ENCODE data around the gene TMPRSS13.
"Not testable (repeated sequence)": the region's sequence is repeated elsewhere in the genome, so short reads cannot be mapped to it uniquely, and the experiment has no call there.

Gene TMPRSS13

GRCh38 chr11:117869604-117870003 is 59.6 kb downstream of the TMPRSS13 start:
- DNase-seq, result no peak

GRCh38 chr11:117868815-117869561 is 60.2 kb downstream of the TMPRSS13 start:
- DNase-seq, result no peak

GRCh38 chr11:117868088-117868487 is 61.1 kb downstream of the TMPRSS13 start:
- DNase-seq, result no peak

- DNase-seq, result no peak
Measured at GRCh38 chr11:117866526-117866925, 62.7 kb downstream of the TMPRSS13 start.

- DNase-seq, result not testable (repeated sequence)
Measured at GRCh38 chr11:117865546-117865945, 63.7 kb downstream of the TMPRSS13 start.

GRCh38 chr11:117863383-117863782 is 65.8 kb downstream of the TMPRSS13 start:
- no peak for DNase-seq

- DNase-seq, result no peak
Measured at GRCh38 chr11:117862753-117863152, 66.4 kb downstream of the TMPRSS13 start.

- no peak for DNase-seq
Measured at GRCh38 chr11:117862019-117862725, 67.0 kb downstream of the TMPRSS13 start.

- no peak for DNase-seq
Measured at GRCh38 chr11:117861151-117862018, 67.8 kb downstream of the TMPRSS13 start.

GRCh38 chr11:117860139-117860538 is 69.1 kb downstream of the TMPRSS13 start:
- no peak for DNase-seq

GRCh38 chr11:117859488-117860112 is 69.6 kb downstream of the TMPRSS13 start:
- no peak for DNase-seq

- DNase-seq, result no peak
Measured at GRCh38 chr11:117859061-117859460, 70.1 kb downstream of the TMPRSS13 start.

- DNase-seq, result no peak
Measured at GRCh38 chr11:117857734-117858414, 71.3 kb downstream of the TMPRSS13 start.

- no peak for DNase-seq
Measured at GRCh38 chr11:117855912-117856651, 73.1 kb downstream of the TMPRSS13 start.

GRCh38 chr11:117855186-117855845 is 73.9 kb downstream of the TMPRSS13 start:
- no peak for DNase-seq

- no peak for DNase-seq
Measured at GRCh38 chr11:117852309-117852708, 76.9 kb downstream of the TMPRSS13 start.

GRCh38 chr11:117851852-117852251 is 77.3 kb downstream of the TMPRSS13 start:
- no peak for DNase-seq

- no peak for DNase-seq
Measured at GRCh38 chr11:117851106-117851505, 78.1 kb downstream of the TMPRSS13 start.
